Activated CD8-positive, alpha-beta T cell treated with anti-CD3 and anti-CD28 coated beads for 36 hours (primary cell): ENCODE results near the gene PNMA5. TPM values are rescaled to one million over a fixed set of nuclear protein-coding genes. Genes with fewer than 3 reads are reported as not detected.
A peak's percentile ranks its signal among the peaks of the same experiment; 100 is the strongest.

Experiments
- ATAC-seq: fragments of 200-7000 bp; cut with Tn5 transposase; one replicate; pipeline ENCODE4 v1.10.0; 2021; ENCODE audit warnings: mild to moderate bottlenecking, moderate library complexity
- CTCF ChIA-PET: fragments of 350-600 bp; sonication (Branson Sonifier 250); formaldehyde crosslinking; loops from one replicate; lab custom pipeline; 2021; ENCODE audit warnings: antibody characterized with exemption; lab: Charles Lee
- POLR2A ChIA-PET: fragments of 350-600 bp; sonication (Branson Sonifier 250); formaldehyde crosslinking; loops from one replicate; lab custom pipeline; 2021; ENCODE audit warnings: antibody characterized with exemption; lab: Charles Lee
- DNase-seq: peaks from one replicate; pipeline ENCODE4 v3.0.0-alpha.2; 2020
- H3K27ac Mint-ChIP-seq: one replicate; pipeline ENCODE4 v1.8.0; 2021; ENCODE audit warnings: mild to moderate bottlenecking, mixed read lengths
- H3K27me3 Mint-ChIP-seq: one replicate; pipeline ENCODE4 v1.8.0; 2021; ENCODE audit warnings: mixed read lengths
- H3K36me3 Mint-ChIP-seq: one replicate; pipeline ENCODE4 v1.8.0; 2021; ENCODE audit warnings: low read depth, mixed read lengths
- H3K4me1 Mint-ChIP-seq: one replicate; pipeline ENCODE4 v1.8.0; 2021; ENCODE audit warnings: low read depth, mixed read lengths
- H3K4me3 Mint-ChIP-seq: one replicate; pipeline ENCODE4 v1.8.0; 2021; ENCODE audit warnings: mild to moderate bottlenecking, moderate library complexity, mixed read lengths
- H3K9me3 Mint-ChIP-seq: one replicate; pipeline ENCODE4 v1.8.0; 2021; ENCODE audit warnings: mixed read lengths
- intact Hi-C: fragments of 100-400 bp; cut with micrococcal nuclease; formaldehyde crosslinking; loops from one replicate; pipeline ENCODE4 v1.10.0; 2022
- total RNA-seq, 2 experiments: library from RNA; stranded (reverse); gene quantifications; one replicate each; pipeline ENCODE4 v1.2.3, GENCODE V29; 2021
- TF ChIP-seq, protein P1 (sequence below): fragments of 200-600 bp; IDR thresholded peaks from one replicate; pipeline ENCODE4 v1.8.0; 2022; ENCODE audit warnings: antibody characterized with exemption, mild to moderate bottlenecking

Gene PNMA5
- total RNA-seq, 2 experiments from 2014 or later: not detected

DNA sequence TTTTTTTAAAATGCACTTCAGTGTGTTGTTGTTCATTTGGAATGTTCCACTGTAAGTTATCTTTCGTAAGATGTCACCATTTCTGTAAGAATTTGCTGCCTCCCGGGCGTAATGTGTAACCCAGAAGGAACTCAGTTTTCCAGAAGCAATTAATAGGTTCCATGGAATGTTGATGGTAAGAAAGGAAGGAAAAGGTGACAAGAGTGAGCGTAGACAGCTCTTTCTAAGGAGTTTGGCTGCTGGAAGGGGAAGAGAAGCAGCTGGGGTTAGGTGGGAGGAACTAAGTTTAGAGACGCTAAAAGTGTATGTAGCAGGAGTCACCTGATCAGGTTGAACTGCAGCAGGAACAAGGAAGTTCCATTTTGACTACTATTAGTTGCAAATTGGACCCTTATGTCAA is 35.9 kb downstream of the PNMA5 start:
- peak; percentile 9 for ATAC-seq
- ChIA-PET CTCF (interaction anchor here (0.6 to 2.3 kb wide), 7 partner anchors 12 to 943 kb away, joined by 3 to 9 read pairs (median 3); partner anchors contain the start of gene HAUS7), POLR2A (no interaction called here)
- H3K4me1 Mint-ChIP-seq: peaks cover 13% of the 10 kb centered on the region
- H3K27ac Mint-ChIP-seq: peak overlapping the region; percentile 89
- DNase-seq: no peak
- H3K27me3 Mint-ChIP-seq: no peaks in the 10 kb centered on the region
- intact Hi-C loops: no loop called here
- H3K9me3 Mint-ChIP-seq: no peaks in the 10 kb centered on the region
- TF ChIP-seq, protein P1, sequence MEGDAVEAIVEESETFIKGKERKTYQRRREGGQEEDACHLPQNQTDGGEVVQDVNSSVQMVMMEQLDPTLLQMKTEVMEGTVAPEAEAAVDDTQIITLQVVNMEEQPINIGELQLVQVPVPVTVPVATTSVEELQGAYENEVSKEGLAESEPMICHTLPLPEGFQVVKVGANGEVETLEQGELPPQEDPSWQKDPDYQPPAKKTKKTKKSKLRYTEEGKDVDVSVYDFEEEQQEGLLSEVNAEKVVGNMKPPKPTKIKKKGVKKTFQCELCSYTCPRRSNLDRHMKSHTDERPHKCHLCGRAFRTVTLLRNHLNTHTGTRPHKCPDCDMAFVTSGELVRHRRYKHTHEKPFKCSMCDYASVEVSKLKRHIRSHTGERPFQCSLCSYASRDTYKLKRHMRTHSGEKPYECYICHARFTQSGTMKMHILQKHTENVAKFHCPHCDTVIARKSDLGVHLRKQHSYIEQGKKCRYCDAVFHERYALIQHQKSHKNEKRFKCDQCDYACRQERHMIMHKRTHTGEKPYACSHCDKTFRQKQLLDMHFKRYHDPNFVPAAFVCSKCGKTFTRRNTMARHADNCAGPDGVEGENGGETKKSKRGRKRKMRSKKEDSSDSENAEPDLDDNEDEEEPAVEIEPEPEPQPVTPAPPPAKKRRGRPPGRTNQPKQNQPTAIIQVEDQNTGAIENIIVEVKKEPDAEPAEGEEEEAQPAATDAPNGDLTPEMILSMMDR: no peak
- peak overlapping the region; percentile 58 for H3K4me3 Mint-ChIP-seq
- H3K36me3 Mint-ChIP-seq: no peaks in the 10 kb centered on the region

DNA sequence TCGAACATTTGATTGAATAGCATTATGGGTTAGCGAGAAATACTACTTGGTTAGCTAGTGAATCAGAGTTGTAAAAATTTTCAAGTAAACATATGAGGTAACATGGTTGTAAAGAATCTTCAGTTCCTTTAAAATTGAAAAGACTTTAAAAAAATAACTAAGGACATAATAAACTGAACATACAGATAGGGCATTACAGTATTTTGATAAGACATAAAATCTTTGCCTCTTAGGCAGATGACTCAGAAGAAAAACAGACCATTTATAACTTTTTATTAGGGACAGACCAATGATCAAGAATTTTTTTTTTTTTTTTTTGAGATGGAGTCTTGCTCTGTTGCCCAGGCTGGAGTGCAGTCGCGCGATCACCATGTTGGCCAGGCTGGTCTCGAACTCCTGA is 43.1 kb downstream of the PNMA5 start:
- no peaks in the 10 kb centered on the region for H3K9me3 Mint-ChIP-seq

DNA sequence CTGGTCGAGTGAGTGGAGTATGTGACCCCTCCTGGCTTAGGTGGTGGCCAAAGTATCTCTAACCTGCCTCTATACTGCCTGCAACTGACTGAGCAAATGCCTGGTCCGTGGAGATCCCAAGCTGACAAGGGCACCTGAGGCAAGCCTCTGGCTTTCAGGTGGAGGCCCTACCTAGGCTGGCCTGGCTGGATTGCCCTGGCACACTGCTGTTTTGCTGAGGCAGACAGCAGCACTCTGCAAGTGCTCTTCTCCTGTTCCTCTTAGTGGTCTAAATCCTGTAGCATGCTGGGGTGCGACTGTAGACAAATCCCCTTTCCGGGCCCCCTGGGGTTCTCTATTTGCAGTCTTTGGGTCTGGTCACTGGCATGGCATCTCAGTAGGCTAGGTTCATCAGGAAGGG is 44.8 kb downstream of the PNMA5 start:
- Mint-ChIP-seq H3K4me1 (no peaks in the 10 kb centered on the region), H3K4me3 (no peak overlapping the region), H3K27me3 (no peaks in the 10 kb centered on the region), H3K36me3 (peaks cover 2% of the 10 kb centered on the region), H3K27ac (no peak overlapping the region), H3K9me3 (no peaks in the 10 kb centered on the region)
- ATAC-seq: no peak
- TF ChIP-seq, protein P1: no peak
- intact Hi-C loops: no loop called here
- POLR2A ChIA-PET: no interaction called here
- CTCF ChIA-PET: no interaction called here
- no peak for DNase-seq

More for the DNA sequence above, 43.1 kb downstream of the PNMA5 start:
- no peak for DNase-seq
- Mint-ChIP-seq H3K4me1 (no peaks in the 10 kb centered on the region), H3K27ac (no peak overlapping the region), H3K36me3 (peaks cover 2% of the 10 kb centered on the region), H3K4me3 (no peak overlapping the region), H3K27me3 (no peaks in the 10 kb centered on the region)
- TF ChIP-seq, protein P1: no peak
- no peak for ATAC-seq
- ChIA-PET POLR2A (no interaction called here), CTCF (interaction anchor here (3.2 kb wide), 1 partner anchor 8 kb away, joined by 26 read pairs; no protein-coding TSS in a partner anchor)
- intact Hi-C loops: no loop called here

DNA sequence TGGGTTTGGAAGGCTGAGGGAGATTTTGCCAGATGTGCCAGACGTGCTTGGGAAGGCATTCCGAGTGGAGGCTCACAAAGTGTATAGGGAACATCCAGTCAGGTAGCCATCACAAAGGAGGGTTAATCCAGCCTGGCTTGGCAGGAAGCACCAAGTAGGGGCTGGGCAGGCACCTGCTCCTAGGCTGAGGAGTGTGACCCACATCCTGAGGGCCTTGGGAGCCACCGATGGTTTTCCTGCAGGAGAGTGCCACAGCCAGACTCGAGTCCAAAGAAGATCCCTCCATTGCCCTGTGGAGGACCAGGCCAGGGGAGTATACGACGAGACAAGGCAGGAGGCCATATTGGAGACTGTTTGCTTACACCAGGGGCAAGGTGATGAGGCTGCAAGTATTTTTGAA is 47.2 kb downstream of the PNMA5 start:
- Mint-ChIP-seq H3K4me1 (no peaks in the 10 kb centered on the region), H3K27ac (no peak overlapping the region), H3K36me3 (peaks cover 2% of the 10 kb centered on the region), H3K4me3 (no peak overlapping the region), H3K27me3 (no peaks in the 10 kb centered on the region), H3K9me3 (no peaks in the 10 kb centered on the region)
- no peak for ATAC-seq
- intact Hi-C loops: no loop called here
- ChIA-PET POLR2A (no interaction called here), CTCF (interaction anchor here (0.8 kb wide), 1 partner anchor 12 kb away, joined by 3 read pairs; no protein-coding TSS in a partner anchor)
- TF ChIP-seq, protein P1: no peak
- DNase-seq: no peak

DNA sequence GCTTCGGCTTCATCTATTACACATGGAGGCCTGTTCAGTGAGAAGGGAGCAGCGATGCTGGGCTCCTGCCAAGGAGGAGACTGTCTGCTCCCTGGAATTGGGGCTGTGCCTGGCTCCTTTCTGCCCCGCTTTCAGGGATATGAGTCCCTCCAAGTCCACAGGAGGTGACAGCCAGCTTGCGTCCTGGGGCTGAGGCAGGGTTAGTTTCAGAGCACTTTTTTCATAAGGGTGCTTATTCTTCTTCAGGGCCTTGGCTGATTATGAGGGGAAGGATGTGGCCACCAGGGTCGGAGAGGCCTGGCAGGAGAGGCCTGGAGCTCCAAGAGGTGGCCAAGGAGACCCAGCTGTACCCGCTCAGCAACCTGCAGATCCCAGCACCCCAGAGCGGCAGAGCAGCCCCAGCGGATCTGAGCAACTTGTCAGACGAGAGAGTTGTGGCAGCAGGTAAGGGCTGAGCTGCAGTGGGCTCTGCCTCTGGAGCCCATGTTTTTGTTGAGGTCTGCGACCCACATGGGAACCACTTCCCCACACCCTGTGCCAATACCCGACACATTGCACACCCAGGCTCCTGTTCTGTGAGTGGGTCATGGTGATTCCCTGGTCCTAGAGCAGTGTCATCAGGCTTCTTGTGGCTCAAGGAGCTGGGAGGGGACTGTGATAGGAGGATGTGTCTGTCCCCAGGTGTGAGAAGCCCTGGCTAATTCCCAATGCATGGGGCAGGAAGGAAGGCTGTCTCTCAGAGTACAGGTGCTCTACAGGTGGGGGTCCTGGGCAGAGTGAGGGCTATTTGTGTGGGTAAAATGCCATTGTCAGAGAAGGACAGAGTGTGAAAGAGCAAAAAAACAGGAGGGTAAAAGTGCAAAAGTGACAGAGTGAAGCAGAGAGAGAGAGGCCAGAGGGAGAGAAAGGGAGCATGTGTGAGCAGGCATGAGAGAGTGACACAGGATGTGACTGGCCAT is 48.6 kb downstream of the PNMA5 start:
- DNase-seq (no peak), ATAC-seq (no peak)
- Mint-ChIP-seq H3K27ac (no peak overlapping the region), H3K4me1 (no peaks in the 10 kb centered on the region), H3K36me3 (peaks cover 2% of the 10 kb centered on the region), H3K9me3 (no peaks in the 10 kb centered on the region), H3K27me3 (no peaks in the 10 kb centered on the region), H3K4me3 (no peak overlapping the region)
- intact Hi-C loops: no loop called here
- ChIA-PET POLR2A (no interaction called here), CTCF (interaction anchor here (0.8 kb wide), 1 partner anchor 13 kb away, joined by 3 read pairs; no protein-coding TSS in a partner anchor)
- TF ChIP-seq, protein P1: no peak
